22Rv1 (cell line): ENCODE data around the gene PSEN2.

Experiments used
- CTCF ChIP-seq: fragments of 450-650 bp; IDR thresholded peaks from 2 replicates; pipeline ENCODE4 v1.5.1; 2017; ENCODE audit warnings: mild to moderate bottlenecking
- ZFX ChIP-seq: fragments of 450-650 bp; IDR thresholded peaks from 2 replicates; pipeline ENCODE4 v1.6.1; 2017; ENCODE audit warnings: antibody characterized with exemption, borderline replicate concordance

GRCh38 chr1:226891846-226892523 is 21.6 kb downstream of the PSEN2 start:
- no peak for TF ChIP-seq CTCF
- TF ChIP-seq ZFX, result no peak
